Omental fat pad (tissue), 4 donors: ENCODE measurements around the gene RECQL5. TPM values are rescaled to one million over a fixed set of nuclear protein-coding genes. Genes with fewer than 3 reads are reported as not detected.

Experiments
- ATAC-seq: fragments of 150-250 bp; one replicate; pipeline ENCODE4 v1.9.1; 2016; ENCODE audit warnings: mild to moderate bottlenecking, moderate library complexity; ENCODE audit not compliant: low FRiP score
- DNase-seq: peaks from one replicate; pipeline ENCODE4 v3.0.0-alpha.2; 2019; ENCODE audit warnings: low spot score
- CTCF ChIP-seq, 3 donors: fragments of 450-650 bp; IDR thresholded peaks; one replicate each; pipeline ENCODE4 v1.5.1; 2016 to 2017; ENCODE audit warnings: antibody characterized with exemption in 3 of 3, mild to moderate bottlenecking in 3 of 3, moderate library complexity in 2 of 3
- total RNA-seq, 4 donors: library from RNA; depleted of rRNA; stranded (reverse); fragments of >200 nt; gene quantifications; one replicate each; pipeline ENCODE4 v1.1.0, GENCODE V29; 2016

RECQL5 gene
- total RNA-seq, 4 donors from 2014 or later: 10.9 to 20.6 (median 13.3) TPM

GRCh38 chr17:75643643-75644017 is 23.3 kb downstream of the RECQL5 start:
- TF ChIP-seq CTCF (IDR thresholded peaks at IDR 0.05): no peak
- ATAC-seq (no peak), DNase-seq (no peak)

DNA sequence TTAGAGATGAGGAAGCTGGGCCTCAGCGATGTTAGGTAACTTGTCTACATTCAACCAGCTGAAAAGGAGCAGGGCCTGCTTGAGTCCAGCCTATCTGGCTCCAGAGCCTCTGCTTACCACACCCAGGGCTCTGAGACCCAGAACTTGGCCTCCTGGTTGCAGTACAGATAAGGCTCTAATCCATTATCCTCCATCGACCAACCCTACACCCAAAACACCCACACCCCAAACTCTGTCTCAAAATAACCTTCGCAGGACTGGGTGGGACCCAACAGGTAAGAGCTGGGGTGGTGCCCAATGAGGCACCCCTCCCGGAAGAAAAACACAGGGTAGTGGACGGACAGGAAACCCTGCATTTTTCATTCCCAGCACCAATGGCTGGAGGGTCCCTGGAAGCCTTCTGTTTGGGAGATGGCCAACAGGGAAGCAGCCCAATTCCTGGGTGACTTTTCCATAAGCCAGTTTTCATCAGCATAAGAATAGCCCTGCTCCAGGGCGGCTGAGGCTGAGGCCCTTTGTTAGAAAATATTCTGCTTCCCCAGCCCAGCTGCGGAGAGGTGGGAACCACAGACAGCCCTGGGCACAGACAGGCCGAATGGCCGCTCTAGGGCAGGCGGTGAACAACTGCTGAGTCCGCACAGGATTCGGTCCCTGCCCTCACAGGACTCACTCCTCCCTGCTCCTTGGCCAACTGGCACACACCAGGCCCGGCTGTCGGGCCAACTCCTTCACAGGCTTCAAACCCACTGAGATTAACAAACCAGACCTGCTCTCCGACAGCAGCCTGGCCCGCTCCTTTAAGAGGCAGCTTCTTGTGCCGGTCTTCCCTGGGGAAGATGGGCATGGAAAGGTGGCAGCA is 23.9 kb downstream of the RECQL5 start:
- ATAC-seq: no peak
- DNase-seq: no peak
- TF ChIP-seq CTCF (IDR thresholded peaks at IDR 0.05): no peak

- no peak for ATAC-seq
Measured at GRCh38 chr17:75642182-75642783, 24.7 kb downstream of the RECQL5 start.

DNA sequence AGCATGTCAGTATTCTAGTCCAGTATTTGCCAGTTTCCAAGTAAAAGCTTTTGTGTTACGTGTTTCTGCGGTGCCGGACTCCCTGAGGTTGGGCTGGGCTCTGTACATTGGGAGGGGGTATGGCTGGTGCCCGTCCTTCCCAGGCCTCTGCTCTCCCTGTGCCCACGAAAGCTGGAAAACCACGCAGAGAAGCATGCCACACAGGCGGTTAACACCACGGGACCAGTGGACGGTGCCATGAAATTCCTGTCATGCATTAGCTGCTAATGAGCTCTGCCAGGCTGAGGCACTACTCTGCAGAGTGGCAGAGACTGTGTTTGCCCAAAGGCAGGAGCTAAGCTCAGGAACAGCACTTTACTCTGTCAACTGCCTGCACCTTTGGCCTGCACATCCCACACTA is 25.6 kb downstream of the RECQL5 start:
- no peak for TF ChIP-seq CTCF (IDR thresholded peaks at IDR 0.05)
- no peak for ATAC-seq

More at GRCh38 chr17:75642182-75642783, 24.7 kb downstream of the RECQL5 start:
- DNase-seq: no peak
- no peak for TF ChIP-seq CTCF (IDR thresholded peaks at IDR 0.05)

GRCh38 chr17:75640556-75641119 is 26.3 kb downstream of the RECQL5 start:
- DNase-seq (no peak), ATAC-seq (no peak)
- TF ChIP-seq CTCF (IDR thresholded peaks at IDR 0.05): no peak

More for the DNA sequence above, 25.6 kb downstream of the RECQL5 start:
- DNase-seq: no peak

GRCh38 chr17:75639771-75640555 is 27.0 kb downstream of the RECQL5 start:
- ATAC-seq (no peak), DNase-seq (no peak)
- no peak for TF ChIP-seq CTCF (IDR thresholded peaks at IDR 0.05)
